ENCODE results near the gene RGR. TPM values are rescaled to one million over a fixed set of nuclear protein-coding genes. Genes with fewer than 3 reads are reported as not detected.

The RGR gene
- polyA plus RNA-seq, 3 donors = not detected

- no CpG with 5 or more reads among the region's 1 CpG for WGBS (ENCODE audit: insufficient coverage)
- Mint-ChIP-seq H3K27me3 (ENCODE audit: low read depth in 3 of 3) (peaks cover 4 to 9% (median 7%) of the 10 kb centered on the region in 3 donors), H3K4me3 (no peak overlapping the region), H3K4me1 (no peaks in the 10 kb centered on the region), H3K9me3 (no peaks in the 10 kb centered on the region), H3K27ac (peak overlapping the region in 1 of 7 donors; percentile 68), H3K36me3 (no peaks in the 10 kb centered on the region)
- H2AFZ ChIP-seq (ENCODE audit: insufficient read depth, low read depth, low read length, poor library complexity, severe bottlenecking) = no peak overlapping the region
- H3K79me2 ChIP-seq (ENCODE audit: insufficient read depth, low read length) = no peaks in the 10 kb centered on the region
- H3K4me1 ChIP-seq (ENCODE audit: control insufficient read depth in 1 of 2, insufficient read depth in 2 of 2, low read length in 2 of 2) = no peaks in the 10 kb centered on the region
- H3K9me3 ChIP-seq (replicated peaks in 1 of 2; ENCODE audit: control insufficient read depth in 1 of 2, insufficient read depth in 1 of 2, low read length in 2 of 2) = no peaks in the 10 kb centered on the region
- no peak overlapping the region for H3K4me3 ChIP-seq (replicated peaks in 1 of 3; ENCODE audit: low read depth in 2 of 3, low read length in 3 of 3)
- intact Hi-C loops (cut with micrococcal nuclease) = no loop called here
- no peaks in the 10 kb centered on the region for H3K36me3 ChIP-seq (replicated peaks in 1 of 2; ENCODE audit: control insufficient read depth in 1 of 2, insufficient read depth in 2 of 2, low read length in 2 of 2)
- no peaks in the 10 kb centered on the region for H3K27me3 ChIP-seq (ENCODE audit: control insufficient read depth in 2 of 2, insufficient read depth in 2 of 2, low read length in 2 of 2)
- no peak overlapping the region for H3K4me2 ChIP-seq (replicated peaks; ENCODE audit: extremely low read depth, low read length, poor library complexity, severe bottlenecking)
- H3K9ac ChIP-seq (ENCODE audit: insufficient read depth, low read length, poor library complexity, severe bottlenecking) = no peak overlapping the region
- no peak for TF ChIP-seq CTCF (IDR thresholded peaks at IDR 0.05)
- H3K27ac ChIP-seq (ENCODE audit: low read depth in 1 of 2, low read length in 2 of 2) = no peak overlapping the region
- DNase-seq = no peak
- H4K20me1 ChIP-seq (ENCODE audit: insufficient read depth, low read length) = no peaks in the 10 kb centered on the region
Measured at GRCh38 chr10:84294766-84295447, 50.1 kb downstream of the RGR start.

- H3K27ac ChIP-seq (ENCODE audit: low read depth in 1 of 2, low read length in 2 of 2) = no peak overlapping the region
- H4K20me1 ChIP-seq (ENCODE audit: insufficient read depth, low read length) = no peaks in the 10 kb centered on the region
- no peak overlapping the region for H3K9ac ChIP-seq (ENCODE audit: insufficient read depth, low read length, poor library complexity, severe bottlenecking)
- H3K9me3 ChIP-seq (replicated peaks in 1 of 2; ENCODE audit: control insufficient read depth in 1 of 2, insufficient read depth in 1 of 2, low read length in 2 of 2) = no peaks in the 10 kb centered on the region
- peak in 1 of 3 donors; percentile 16 for DNase-seq
- no peak overlapping the region for H3K4me2 ChIP-seq (replicated peaks; ENCODE audit: extremely low read depth, low read length, poor library complexity, severe bottlenecking)
- H3K4me3 ChIP-seq (replicated peaks in 1 of 3; ENCODE audit: low read depth in 2 of 3, low read length in 3 of 3) = no peak overlapping the region
- H3K4me3 Mint-ChIP-seq = no peak overlapping the region
- no peak overlapping the region for H2AFZ ChIP-seq (ENCODE audit: insufficient read depth, low read depth, low read length, poor library complexity, severe bottlenecking)
- no peaks in the 10 kb centered on the region for H3K27me3 ChIP-seq (ENCODE audit: control insufficient read depth in 2 of 2, insufficient read depth in 2 of 2, low read length in 2 of 2)
- no peaks in the 10 kb centered on the region for H3K9me3 Mint-ChIP-seq
- no peaks in the 10 kb centered on the region for H3K4me1 ChIP-seq (ENCODE audit: control insufficient read depth in 1 of 2, insufficient read depth in 2 of 2, low read length in 2 of 2)
- 93% methylated on average over 5 of the region's 10 CpGs for WGBS (ENCODE audit: insufficient coverage)
- H3K79me2 ChIP-seq (ENCODE audit: insufficient read depth, low read length) = no peaks in the 10 kb centered on the region
- H3K4me1 Mint-ChIP-seq = no peaks in the 10 kb centered on the region
- intact Hi-C loops (cut with micrococcal nuclease) = no loop called here
- H3K27me3 Mint-ChIP-seq (ENCODE audit: low read depth in 3 of 3) = peaks cover 1 to 8% (median 5%) of the 10 kb centered on the region in 3 donors
- H3K27ac Mint-ChIP-seq = no peak overlapping the region
- no peaks in the 10 kb centered on the region for H3K36me3 ChIP-seq (replicated peaks in 1 of 2; ENCODE audit: control insufficient read depth in 1 of 2, insufficient read depth in 2 of 2, low read length in 2 of 2)
- no peaks in the 10 kb centered on the region for H3K36me3 Mint-ChIP-seq
- no peak for TF ChIP-seq CTCF (IDR thresholded peaks at IDR 0.05)
Measured at GRCh38 chr10:84296091-84296981, 51.5 kb downstream of the RGR start.

Measured in CD14-positive monocyte (primary cell).